HepG2 (cell line): ENCODE results near the gene SYT1. TPM values are rescaled to one million over a fixed set of nuclear protein-coding genes. Genes with fewer than 3 reads are reported as not detected.

Experiments used
- ATAC-seq: fragments of 200-7000 bp; cut with Tn5 transposase; 3 replicates; pipeline ENCODE4 v1.9.1; 2020; ENCODE audit warnings: mild to moderate bottlenecking, moderate library complexity
- BruUV-seq: library from RNA; stranded (reverse); fragments of 400-500 nt; replicated peaks from 2 replicates; lab custom pipeline; 2021; lab: Mats Ljungman, UMichigan
- CTCF ChIA-PET: fragments of 300-600 bp; formaldehyde crosslinking; extraction: SDS; loops from one replicate; lab custom pipeline; 2021; ENCODE audit warnings: low total read pairs, inconsistent platforms, low intra/inter-chr PET ratio; lab: Yijun Ruan, JAX
- POLR2A ChIA-PET: fragments of 350-600 bp; sonication (Branson Sonifier 250); formaldehyde crosslinking; loops from one replicate; lab custom pipeline; 2020; ENCODE audit warnings: antibody characterized with exemption, inconsistent platforms; lab: Yijun Ruan, JAX
- DNase-seq: peaks from one replicate; pipeline ENCODE4 v3.0.0-alpha.2; 2015; ENCODE audit warnings: low spot score
- FAIRE-seq: peaks from 3 replicates; lab custom pipeline; 2011; peaks lifted over from hg19 to GRCh38; lab: Jason Lieb, UNC
- H2AFZ ChIP-seq: one replicate; pipeline ENCODE4 v1.6.1; 2011; ENCODE audit warnings: low read length, inconsistent platforms
- H3K27ac ChIP-seq: fragments of 300-600 bp; 3 replicates; pipeline ENCODE4 v1.8.0; 2011; ENCODE audit warnings: mixed run types, mild to moderate bottlenecking, mixed read lengths, low read length, inconsistent platforms; ENCODE audit not compliant: insufficient read depth; ENCODE audit errors: extremely low read length
- H3K27me3 ChIP-seq, 2 experiments: fragments of 200-600 bp in 1 of 2; 2 replicates in 1 of 2; 3 replicates in 1 of 2; pipeline versions ENCODE4 v1.6.0 to v1.8.0; 2011; ENCODE audit warnings: low read length in 2 of 2, mild to moderate bottlenecking in 2 of 2, moderate library complexity in 2 of 2, inconsistent platforms in 1 of 2; ENCODE audit not compliant: insufficient read depth in 2 of 2, control insufficient read depth in 1 of 2
- H3K36me3 ChIP-seq, 2 experiments: fragments of 200-600 bp in 1 of 2; replicated peaks in 1 of 2; 2 replicates in 1 of 2; 3 replicates in 1 of 2; pipeline versions ENCODE4 v1.5.1 to v1.8.0; 2011; ENCODE audit warnings: low read length in 2 of 2, inconsistent platforms in 1 of 2; ENCODE audit not compliant: insufficient read depth in 2 of 2, control insufficient read depth in 1 of 2
- H3K4me1 ChIP-seq: 2 replicates; pipeline ENCODE4 v1.5.1; 2012; ENCODE audit warnings: low read length, inconsistent platforms; ENCODE audit not compliant: insufficient read depth
- H3K4me2 ChIP-seq: 2 replicates; pipeline ENCODE4 v1.6.0; 2011; ENCODE audit warnings: low read depth, low read length, inconsistent platforms
- H3K4me3 ChIP-seq, 3 experiments: fragments of 200-600 bp in 1 of 3; sonication (generic), shearing (Covaris generic) in 1 of 3; replicated peaks in 1 of 3; 2 replicates each; pipeline ENCODE4 v1.5.1; 2011 to 2016; ENCODE audit warnings: low read length in 3 of 3, inconsistent platforms in 2 of 3, low read depth in 2 of 3, mild to moderate bottlenecking in 2 of 3, control low read depth in 1 of 3, mixed read lengths in 1 of 3; ENCODE audit not compliant: insufficient read depth in 1 of 3
- H3K79me2 ChIP-seq: one replicate; pipeline ENCODE4 v1.6.1; 2011; ENCODE audit warnings: low read length, inconsistent platforms; ENCODE audit not compliant: insufficient read depth
- H3K9ac ChIP-seq: 2 replicates; pipeline ENCODE4 v1.6.0; 2011; ENCODE audit warnings: mild to moderate bottlenecking, low read depth, low read length, inconsistent platforms; ENCODE audit not compliant: insufficient read depth
- H3K9me3 ChIP-seq: 2 replicates; pipeline ENCODE4 v1.5.1; 2012; ENCODE audit warnings: mild to moderate bottlenecking, low read length
- H4K20me1 ChIP-seq: 2 replicates; pipeline ENCODE4 v1.6.0; 2011; ENCODE audit warnings: inconsistent platforms, mild to moderate bottlenecking, low read length, moderate library complexity; ENCODE audit not compliant: insufficient read depth
- ADNP ChIP-seq: sonication (generic); formaldehyde crosslinking; IDR thresholded peaks from 2 replicates; pipeline ENCODE4 v1.4.0; 2020; ENCODE audit warnings: missing genetic modification reagents
- ATAD3A ChIP-seq: sonication (generic); formaldehyde crosslinking; IDR thresholded peaks from 2 replicates; pipeline ENCODE4 v1.4.0; 2020; ENCODE audit warnings: missing genetic modification reagents
- CHD2 ChIP-seq: IDR thresholded peaks from 2 replicates; pipeline ENCODE4 v1.6.1; 2011; ENCODE audit warnings: low read depth, low read length, improper control_type of control experiment
- DNMT1 ChIP-seq: sonication (generic); formaldehyde crosslinking; IDR thresholded peaks from 2 replicates; pipeline ENCODE4 v1.5.1; 2020; ENCODE audit warnings: mild to moderate bottlenecking, missing genetic modification reagents
- HOXD1 ChIP-seq: sonication (generic); formaldehyde crosslinking; IDR thresholded peaks from 2 replicates; pipeline ENCODE4 v1.5.0; 2020; ENCODE audit warnings: missing genetic modification reagents
- ISX ChIP-seq: sonication (generic); formaldehyde crosslinking; conservative IDR thresholded peaks from 2 replicates; pipeline ENCODE4 v1.5.0; 2020; ENCODE audit warnings: missing genetic modification reagents
- NCOR1 ChIP-seq: fragments of 200-600 bp; sonication (generic); IDR thresholded peaks from 2 replicates; pipeline ENCODE4 v1.7.0; 2017; ENCODE audit warnings: antibody characterized with exemption, low read length, borderline replicate concordance
- NFKBIZ ChIP-seq: IDR thresholded peaks from 2 replicates; pipeline ENCODE4 v1.6.1; 2018; ENCODE audit warnings: missing genetic modification reagents, missing compliant biosample characterization
- ZBTB20 ChIP-seq: sonication (generic); formaldehyde crosslinking; IDR thresholded peaks from 2 replicates; pipeline ENCODE4 v1.8.1; 2023; ENCODE audit warnings: missing genetic modification reagents, low read depth, mild to moderate bottlenecking, borderline replicate concordance
- ZBTB3 ChIP-seq: sonication (generic); formaldehyde crosslinking; IDR thresholded peaks from 2 replicates; pipeline ENCODE4 v1.4.0; 2020; ENCODE audit warnings: low read depth, mild to moderate bottlenecking, moderate library complexity, missing genetic modification reagents, borderline replicate concordance
- ZNF33B ChIP-seq: sonication (generic); formaldehyde crosslinking; IDR thresholded peaks from 2 replicates; pipeline ENCODE4 v1.5.1; 2020; ENCODE audit warnings: mild to moderate bottlenecking, missing genetic modification reagents
- ZNF749 ChIP-seq: sonication (generic); formaldehyde crosslinking; IDR thresholded peaks from 2 replicates; pipeline ENCODE4 v1.8.0; 2022; ENCODE audit warnings: mild to moderate bottlenecking, missing genetic modification reagents, moderate library complexity, borderline replicate concordance
- ZSCAN22 ChIP-seq: sonication (generic); formaldehyde crosslinking; IDR thresholded peaks from 2 replicates; pipeline ENCODE4 v1.4.0; 2020; ENCODE audit warnings: mild to moderate bottlenecking, missing genetic modification reagents
- WGBS: methylation state at CpG from one replicate; pipeline ENCODE4 v1.1.6; 2017; ENCODE audit warnings: low lambda C conversion rate; 5-methylcytosine and 5-hydroxymethylcytosine counted together
- in situ Hi-C: cut with HindIII; loops from 2 replicates; pipeline ENCODE4 v1.10.0; 2017; ENCODE audit warnings: low pct_unique_long_range_greater_than_20kb; ENCODE audit not compliant: extremely low pct_ligation_motif_present
- intact Hi-C: fragments of 100-400 bp; cut with micrococcal nuclease; formaldehyde crosslinking; loops from one replicate; pipeline ENCODE4 v1.10.0; 2022; ENCODE audit not compliant: unreplicated experiment
- polyA plus RNA-seq, 8 experiments: library from polyadenylated mRNA; depleted of rRNA in 3 of 8; stranded (reverse) in 7 of 8; unstranded in 1 of 8; fragments of >200 nt; fragmentation: Illumina TruSeq in 4 of 8; extraction: Trizol in 4 of 8; gene quantifications; 2 replicates each; pipeline versions ENCODE4 v1.2.1 to v1.2.3, GENCODE V29; 2011 to 2016; ENCODE audit warnings: low read depth in 4 of 8, missing spikeins in 1 of 8, mixed read lengths in 1 of 8; ENCODE audit not compliant: insufficient read depth in 1 of 8
- total RNA-seq, 5 experiments: library from RNA; depleted of rRNA; stranded (reverse); fragments of >200 nt; fragmentation: Illumina TruSeq; extraction: Trizol; gene quantifications; 2 replicates each; pipeline ENCODE4 v1.2.3, GENCODE V29; 2016; ENCODE audit warnings: low read depth in 1 of 5
- TF ChIP-seq, protein P1 (sequence below): sonication (generic); formaldehyde crosslinking; IDR thresholded peaks from 2 replicates; pipeline ENCODE4 v1.4.0; 2020; ENCODE audit warnings: missing genetic modification reagents
- TF ChIP-seq, protein P2 (sequence below): sonication (generic); formaldehyde crosslinking; IDR thresholded peaks from 2 replicates; pipeline ENCODE4 v1.4.0; 2020; ENCODE audit warnings: missing genetic modification reagents
- TF ChIP-seq, protein P3 (sequence below): sonication (generic); formaldehyde crosslinking; conservative IDR thresholded peaks from 2 replicates; pipeline ENCODE4 v1.5.0; 2020; ENCODE audit warnings: missing genetic modification reagents
- TF ChIP-seq, protein P4 (sequence below): sonication (generic); formaldehyde crosslinking; IDR thresholded peaks from 2 replicates; pipeline ENCODE4 v1.5.1; 2020; ENCODE audit warnings: missing genetic modification reagents, mild to moderate bottlenecking, borderline replicate concordance
- TF ChIP-seq, protein P5 (sequence below): sonication (generic); formaldehyde crosslinking; IDR thresholded peaks from 2 replicates; pipeline ENCODE4 v1.4.0; 2020; ENCODE audit warnings: mild to moderate bottlenecking, missing genetic modification reagents
- TF ChIP-seq, protein P6 (sequence below): sonication (generic); formaldehyde crosslinking; IDR thresholded peaks from 2 replicates; pipeline ENCODE4 v1.8.0; 2022; ENCODE audit warnings: mild to moderate bottlenecking, missing genetic modification reagents; ENCODE audit not compliant: insufficient replicate concordance

Gene SYT1
- total and polyA plus RNA-seq, 2 of the 13 experiments (the other 11 are each of a cell fraction or from before 2014, with no cell fraction given), result not detected

DNA sequence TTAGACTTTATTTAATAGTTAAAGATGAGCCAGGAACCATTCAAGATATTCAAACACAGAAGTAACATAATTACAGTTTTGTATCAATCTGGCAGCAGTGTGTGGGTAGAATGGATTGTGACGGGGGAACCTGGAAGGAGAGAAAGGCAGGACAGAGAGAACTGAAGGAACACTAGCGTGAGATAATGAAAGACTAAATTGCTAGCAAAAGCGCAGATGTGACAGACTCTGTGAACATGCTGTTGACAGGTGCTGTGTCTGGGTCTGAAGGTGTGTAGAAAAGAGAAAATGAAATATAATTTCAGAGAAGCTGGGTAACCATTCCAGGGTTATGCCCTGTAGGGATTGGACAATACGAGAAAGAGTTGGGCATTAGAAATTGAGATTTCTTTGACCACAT is 372.3 kb downstream of the SYT1 start:
- no TSS peak for BruUV-seq
- no peak for ATAC-seq
- H3K4me3 ChIP-seq, result no peak overlapping the region
- H3K9me3 ChIP-seq, result no peaks in the 10 kb centered on the region
- H3K9ac ChIP-seq, result no peak overlapping the region
- WGBS, result 8% methylated on average over 4 of the region's 4 CpGs
- no peak overlapping the region for H3K27ac ChIP-seq
- no peak overlapping the region for H2AFZ ChIP-seq
- H3K27me3 ChIP-seq, result no peaks in the 10 kb centered on the region
- CTCF ChIA-PET, result no interaction called here
- H3K36me3 ChIP-seq, result no peaks in the 10 kb centered on the region
- no peaks in the 10 kb centered on the region for H4K20me1 ChIP-seq
- POLR2A ChIA-PET, result no interaction called here
- no peak overlapping the region for H3K4me2 ChIP-seq
- TF ChIP-seq, protein P1, sequence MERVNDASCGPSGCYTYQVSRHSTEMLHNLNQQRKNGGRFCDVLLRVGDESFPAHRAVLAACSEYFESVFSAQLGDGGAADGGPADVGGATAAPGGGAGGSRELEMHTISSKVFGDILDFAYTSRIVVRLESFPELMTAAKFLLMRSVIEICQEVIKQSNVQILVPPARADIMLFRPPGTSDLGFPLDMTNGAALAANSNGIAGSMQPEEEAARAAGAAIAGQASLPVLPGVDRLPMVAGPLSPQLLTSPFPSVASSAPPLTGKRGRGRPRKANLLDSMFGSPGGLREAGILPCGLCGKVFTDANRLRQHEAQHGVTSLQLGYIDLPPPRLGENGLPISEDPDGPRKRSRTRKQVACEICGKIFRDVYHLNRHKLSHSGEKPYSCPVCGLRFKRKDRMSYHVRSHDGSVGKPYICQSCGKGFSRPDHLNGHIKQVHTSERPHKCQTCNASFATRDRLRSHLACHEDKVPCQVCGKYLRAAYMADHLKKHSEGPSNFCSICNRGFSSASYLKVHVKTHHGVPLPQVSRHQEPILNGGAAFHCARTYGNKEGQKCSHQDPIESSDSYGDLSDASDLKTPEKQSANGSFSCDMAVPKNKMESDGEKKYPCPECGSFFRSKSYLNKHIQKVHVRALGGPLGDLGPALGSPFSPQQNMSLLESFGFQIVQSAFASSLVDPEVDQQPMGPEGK (CRISPR knock-in tag), result no peak
- TF ChIP-seq, protein P2, sequence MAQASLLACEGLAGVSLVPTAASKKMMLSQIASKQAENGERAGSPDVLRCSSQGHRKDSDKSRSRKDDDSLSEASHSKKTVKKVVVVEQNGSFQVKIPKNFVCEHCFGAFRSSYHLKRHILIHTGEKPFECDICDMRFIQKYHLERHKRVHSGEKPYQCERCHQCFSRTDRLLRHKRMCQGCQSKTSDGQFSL (CRISPR knock-in tag), result no peak
- TF ChIP-seq ISX (CRISPR knock-in tag) (no peak), CHD2 (no peak), HOXD1 (CRISPR knock-in tag) (no peak), NFKBIZ (no peak), NCOR1 (no peak), ZNF749 (CRISPR knock-in tag) (no peak), ADNP (no peak), ZSCAN22 (CRISPR knock-in tag) (no peak), ZBTB20 (no peak), DNMT1 (CRISPR knock-in tag) (no peak), ZNF33B (CRISPR knock-in tag) (no peak), ATAD3A (CRISPR knock-in tag) (no peak), ZBTB3 (CRISPR knock-in tag) (no peak)
- TF ChIP-seq, protein P3, sequence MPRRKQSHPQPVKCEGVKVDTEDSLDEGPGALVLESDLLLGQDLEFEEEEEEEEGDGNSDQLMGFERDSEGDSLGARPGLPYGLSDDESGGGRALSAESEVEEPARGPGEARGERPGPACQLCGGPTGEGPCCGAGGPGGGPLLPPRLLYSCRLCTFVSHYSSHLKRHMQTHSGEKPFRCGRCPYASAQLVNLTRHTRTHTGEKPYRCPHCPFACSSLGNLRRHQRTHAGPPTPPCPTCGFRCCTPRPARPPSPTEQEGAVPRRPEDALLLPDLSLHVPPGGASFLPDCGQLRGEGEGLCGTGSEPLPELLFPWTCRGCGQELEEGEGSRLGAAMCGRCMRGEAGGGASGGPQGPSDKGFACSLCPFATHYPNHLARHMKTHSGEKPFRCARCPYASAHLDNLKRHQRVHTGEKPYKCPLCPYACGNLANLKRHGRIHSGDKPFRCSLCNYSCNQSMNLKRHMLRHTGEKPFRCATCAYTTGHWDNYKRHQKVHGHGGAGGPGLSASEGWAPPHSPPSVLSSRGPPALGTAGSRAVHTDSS (CRISPR knock-in tag), result no peak
- TF ChIP-seq, protein P4, sequence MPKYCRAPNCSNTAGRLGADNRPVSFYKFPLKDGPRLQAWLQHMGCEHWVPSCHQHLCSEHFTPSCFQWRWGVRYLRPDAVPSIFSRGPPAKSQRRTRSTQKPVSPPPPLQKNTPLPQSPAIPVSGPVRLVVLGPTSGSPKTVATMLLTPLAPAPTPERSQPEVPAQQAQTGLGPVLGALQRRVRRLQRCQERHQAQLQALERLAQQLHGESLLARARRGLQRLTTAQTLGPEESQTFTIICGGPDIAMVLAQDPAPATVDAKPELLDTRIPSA, result no peak
- TF ChIP-seq, protein P5, sequence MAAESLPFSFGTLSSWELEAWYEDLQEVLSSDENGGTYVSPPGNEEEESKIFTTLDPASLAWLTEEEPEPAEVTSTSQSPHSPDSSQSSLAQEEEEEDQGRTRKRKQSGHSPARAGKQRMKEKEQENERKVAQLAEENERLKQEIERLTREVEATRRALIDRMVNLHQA (CRISPR knock-in tag), result no peak
- TF ChIP-seq, protein P6, sequence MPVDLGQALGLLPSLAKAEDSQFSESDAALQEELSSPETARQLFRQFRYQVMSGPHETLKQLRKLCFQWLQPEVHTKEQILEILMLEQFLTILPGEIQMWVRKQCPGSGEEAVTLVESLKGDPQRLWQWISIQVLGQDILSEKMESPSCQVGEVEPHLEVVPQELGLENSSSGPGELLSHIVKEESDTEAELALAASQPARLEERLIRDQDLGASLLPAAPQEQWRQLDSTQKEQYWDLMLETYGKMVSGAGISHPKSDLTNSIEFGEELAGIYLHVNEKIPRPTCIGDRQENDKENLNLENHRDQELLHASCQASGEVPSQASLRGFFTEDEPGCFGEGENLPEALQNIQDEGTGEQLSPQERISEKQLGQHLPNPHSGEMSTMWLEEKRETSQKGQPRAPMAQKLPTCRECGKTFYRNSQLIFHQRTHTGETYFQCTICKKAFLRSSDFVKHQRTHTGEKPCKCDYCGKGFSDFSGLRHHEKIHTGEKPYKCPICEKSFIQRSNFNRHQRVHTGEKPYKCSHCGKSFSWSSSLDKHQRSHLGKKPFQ (CRISPR knock-in tag), result no peak
- no peaks in the 10 kb centered on the region for H3K4me1 ChIP-seq
- DNase-seq, result no peak
- H3K79me2 ChIP-seq, result no peaks in the 10 kb centered on the region
- in situ Hi-C loops (no loop called here), intact Hi-C loops (no loop called here)
- no peak for FAIRE-seq
